Tibial nerve (tissue), 4 donors: ENCODE measurements around the gene MYMK. TPM values are rescaled to one million over a fixed set of nuclear protein-coding genes. Genes with fewer than 3 reads are reported as not detected.
A peak's percentile ranks its signal among the peaks of the same experiment; 100 is the strongest.

Experiments
- DNase-seq, 2 donors: peaks; one replicate each; pipeline ENCODE4 v3.0.0-alpha.2; 2019; ENCODE audit warnings: low spot score in 2 of 2
- H3K27ac ChIP-seq, 4 donors: fragments of 200-600 bp; sonication (generic) in 3 of 4; one replicate each; pipeline ENCODE4 v1.5.1; 2017 to 2019; ENCODE audit warnings: mild to moderate bottlenecking in 1 of 4
- H3K27me3 ChIP-seq, 2 donors: fragments of 200-600 bp; sonication (generic) in 1 of 2; one replicate each; pipeline versions ENCODE4 v1.5.1 to v1.6.0; 2017 to 2019
- H3K36me3 ChIP-seq, 3 donors: fragments of 200-600 bp; sonication (generic); one replicate each; pipeline ENCODE4 v1.5.1; 2018 to 2019
- H3K4me1 ChIP-seq, 4 donors: fragments of 200-600 bp; sonication (generic) in 3 of 4; one replicate each; pipeline ENCODE4 v1.5.1; 2017 to 2019
- H3K4me3 ChIP-seq, 4 donors: fragments of 200-600 bp; sonication (generic) in 3 of 4; one replicate each; pipeline ENCODE4 v1.5.1; 2017 to 2019; ENCODE audit warnings: mild to moderate bottlenecking in 1 of 4, moderate library complexity in 1 of 4
- H3K9me3 ChIP-seq, 4 donors: fragments of 200-600 bp; sonication (generic) in 3 of 4; one replicate each; pipeline ENCODE4 v1.5.1; 2017 to 2019
- CTCF ChIP-seq, 5 experiments: fragments of 200-600 bp in 3 of 5; fragments of 450-650 bp in 2 of 5; sonication (generic) in 3 of 5; IDR thresholded peaks; one replicate each; pipeline ENCODE4 v1.5.1; 2016 to 2019; ENCODE audit warnings: antibody characterized with exemption in 5 of 5, mild to moderate bottlenecking in 3 of 5, moderate library complexity in 2 of 5
- EP300 ChIP-seq, 2 donors: sonication (generic); formaldehyde crosslinking; IDR thresholded peaks; one replicate each; pipeline ENCODE4 v1.6.1; 2017; ENCODE audit warnings: antibody characterized with exemption in 2 of 2, mild to moderate bottlenecking in 1 of 2
- POLR2A ChIP-seq, 2 donors: fragments of 450-650 bp; IDR thresholded peaks; one replicate each; pipeline ENCODE4 v1.6.1; 2017; ENCODE audit warnings: antibody characterized with exemption in 2 of 2, mild to moderate bottlenecking in 2 of 2, moderate library complexity in 2 of 2
- WGBS, 2 donors: methylation state at CpG; one replicate each; pipeline ENCODE4 v1.1.5; 2018; 5-methylcytosine and 5-hydroxymethylcytosine counted together
- total RNA-seq, 4 donors: library from RNA; depleted of rRNA; stranded (reverse); fragments of >200 nt; gene quantifications; one replicate each; pipeline ENCODE4 v1.1.0, GENCODE V29; 2016

MYMK gene
- total RNA-seq, 4 donors from 2014 or later, result 1.4 to 8.3 TPM; not detected in 2

- H3K27me3 ChIP-seq, result peaks cover 0 to 3% of the 10 kb centered on the region in 2 donors
- no peaks in the 10 kb centered on the region for H3K36me3 ChIP-seq
- TF ChIP-seq POLR2A (IDR thresholded peaks at IDR 0.05) (no peak), CTCF (IDR thresholded peaks at IDR 0.05) (no peak), EP300 (IDR thresholded peaks at IDR 0.05) (no peak)
- peaks cover 0 to 44% (median 10%) of the 10 kb centered on the region in 4 donors for H3K4me1 ChIP-seq
- no peak overlapping the region for H3K4me3 ChIP-seq
- H3K9me3 ChIP-seq, result no peaks in the 10 kb centered on the region
- 28 to 38% methylated on average over 13 of the region's 14 CpGs for WGBS, 2 donors
- peak in 1 of 2 donors; percentile 58 for DNase-seq
- H3K27ac ChIP-seq, result peak overlapping the region in 1 of 4 donors; percentile 49
Observed at GRCh38 chr9:133514460-133515239, 10.1 kb downstream of the MYMK start.

GRCh38 chr9:133513214-133514100 is 11.3 kb downstream of the MYMK start:
- 62 to 65% methylated on average over 18 to 22 of the region's 28 CpGs for WGBS, 2 donors
- H3K4me1 ChIP-seq, result peaks cover 0 to 54% (median 17%) of the 10 kb centered on the region in 4 donors
- H3K4me3 ChIP-seq, result no peak overlapping the region
- H3K9me3 ChIP-seq, result no peaks in the 10 kb centered on the region
- no peaks in the 10 kb centered on the region for H3K36me3 ChIP-seq
- TF ChIP-seq POLR2A (IDR thresholded peaks at IDR 0.05) (no peak), CTCF (IDR thresholded peaks at IDR 0.05) (no peak)
- H3K27ac ChIP-seq, result no peak overlapping the region
- H3K27me3 ChIP-seq, result peaks cover 0 to 3% of the 10 kb centered on the region in 2 donors
- DNase-seq, result no peak

GRCh38 chr9:133512253-133513213 is 12.2 kb downstream of the MYMK start:
- WGBS, 2 donors, result 88 to 94% methylated on average over 17 to 18 of the region's 19 CpGs
- DNase-seq, result no peak
- Histone ChIP-seq H3K4me1 (peaks cover 0 to 54% (median 17%) of the 10 kb centered on the region in 4 donors), H3K4me3 (no peak overlapping the region), H3K27ac (no peak overlapping the region), H3K36me3 (no peaks in the 10 kb centered on the region), H3K27me3 (no peaks in the 10 kb centered on the region), H3K9me3 (no peaks in the 10 kb centered on the region)
- TF ChIP-seq CTCF (IDR thresholded peaks at IDR 0.05), result no peak

GRCh38 chr9:133511607-133512006 is 13.2 kb downstream of the MYMK start:
- Histone ChIP-seq H3K4me1 (peaks cover 0 to 57% (median 20%) of the 10 kb centered on the region in 4 donors), H3K4me3 (no peak overlapping the region), H3K9me3 (no peaks in the 10 kb centered on the region), H3K36me3 (no peaks in the 10 kb centered on the region), H3K27me3 (no peaks in the 10 kb centered on the region), H3K27ac (no peak overlapping the region)
- no peak for TF ChIP-seq EP300 (IDR thresholded peaks at IDR 0.05)
- no peak for TF ChIP-seq POLR2A (IDR thresholded peaks at IDR 0.05)
- no peak for TF ChIP-seq CTCF (IDR thresholded peaks at IDR 0.05)
- no peak for DNase-seq
- WGBS, 2 donors, result 92 to 93% methylated on average over 10 of the region's 10 CpGs
